H1 (cell line): ENCODE data around the gene COL28A1. TPM values are rescaled to one million over a fixed set of nuclear protein-coding genes. Genes with fewer than 3 reads are reported as not detected.

Source experiments
- CREB1 ChIP-seq: IDR thresholded peaks from 2 replicates; pipeline ENCODE4 v1.6.1; 2012; ENCODE audit warnings: inconsistent platforms
- RAD21 ChIP-seq, 2 experiments: IDR thresholded peaks in 1 of 2; conservative IDR thresholded peaks in 1 of 2; 2 replicates each; pipeline ENCODE4 v1.6.1; 2011; ENCODE audit warnings: low read depth in 2 of 2, low read length in 2 of 2, improper control_type of control experiment in 1 of 2, inconsistent platforms in 1 of 2, mild to moderate bottlenecking in 1 of 2, moderate library complexity in 1 of 2
- SAP30 ChIP-seq: fragments of 300-600 bp; sonication (generic); IDR thresholded peaks from 2 replicates; pipeline ENCODE4 v1.7.1; 2012; ENCODE audit warnings: low read length, moderate library complexity, mild to moderate bottlenecking, inconsistent platforms; ENCODE audit not compliant: insufficient read depth, insufficient replicate concordance
- TEAD4 ChIP-seq: IDR thresholded peaks from 2 replicates; pipeline ENCODE4 v1.6.1; 2012; ENCODE audit warnings: low read depth, low read length, inconsistent platforms, mixed read lengths
- polyA plus RNA-seq, 7 experiments: library from polyadenylated mRNA; depleted of rRNA in 3 of 7; stranded (reverse) in 5 of 7; unstranded in 2 of 7; fragments of >200 nt in 5 of 7; fragments of 200-250 nt in 2 of 7; gene quantifications; 1 replicate in 5 of 7; 2 replicates in 1 of 7; 4 replicates in 1 of 7; pipeline versions ENCODE4 v1.2.1 to v1.2.3, GENCODE V29; 2011 to 2013; ENCODE audit warnings: missing spikeins in 2 of 7, mixed read lengths in 2 of 7
- total RNA-seq: library from RNA; stranded (reverse); fragmentation: NEBNext Ultra II Directional; extraction: Animal tissue kit (Norgen Biotek cat#: 25700); gene quantifications from 2 replicates; pipeline ENCODE4 v1.2.1, GENCODE V29; 2021

Gene COL28A1
- total and polyA plus RNA-seq, 2 of the 8 experiments (the other 6 are each of a cell fraction or from before 2014, with no cell fraction given) = 0.22 to 0.38 TPM

GRCh38 chr7:7309203-7309602 is 226.5 kb downstream of the COL28A1 start (continued):
- TF ChIP-seq RAD21 (IDR thresholded peaks at IDR 0.05 in 1 of 2, conservative IDR thresholded peaks at IDR 0.05 in 1 of 2; ENCODE audit: low read depth in 2 of 2, low read length in 2 of 2) (no peak), SAP30 (no peak), CREB1 (no peak), TEAD4 (no peak)

Other genes starting within 250 kb of the COL28A1 start
- 46.5 and 50.7 TPM in 2 replicates for gene MIOS, start 31.0 kb upstream of the COL28A1 start, total RNA-seq
- gene MIOS, start 31.0 kb upstream of the COL28A1 start, polyA plus RNA-seq (2011; rRNA removed) = 13.7 and 15.5 TPM in 2 replicates
- gene UMAD1, start 104.9 kb upstream of the COL28A1 start, total RNA-seq = 10.4 and 10.8 TPM in 2 replicates
- gene UMAD1, start 104.9 kb upstream of the COL28A1 start, polyA plus RNA-seq (2011; rRNA removed) = 7.7 and 12.3 TPM in 2 replicates
- 105 and 106 TPM in 2 replicates for gene RPA3, start 182.7 kb upstream of the COL28A1 start, total RNA-seq
- gene RPA3, start 182.7 kb upstream of the COL28A1 start, polyA plus RNA-seq (2011; rRNA removed) = 41.6 and 60.2 TPM in 2 replicates